Measurements from ENCODE around the gene ACTN3. TPM values are rescaled to one million over a fixed set of nuclear protein-coding genes. Genes with fewer than 3 reads are reported as not detected.

Gene ACTN3
- total RNA-seq, 1 donor from 2014 or later = 0.11 TPM

- H3K36me3 Mint-ChIP-seq (ENCODE audit: unreplicated experiment) = no peaks in the 10 kb centered on the region
- H3K4me3 Mint-ChIP-seq (ENCODE audit: unreplicated experiment) = no peak overlapping the region
- H3K9me3 Mint-ChIP-seq (ENCODE audit: unreplicated experiment) = no peaks in the 10 kb centered on the region
- no peak for DNase-seq (ENCODE audit: extremely low spot score, unreplicated experiment)
- TF ChIP-seq CTCF (IDR thresholded peaks at IDR 0.05) = no peak
- no peaks in the 10 kb centered on the region for H3K4me1 Mint-ChIP-seq (ENCODE audit: unreplicated experiment)
- H3K27ac Mint-ChIP-seq (ENCODE audit: unreplicated experiment) = no peak overlapping the region
- no peaks in the 10 kb centered on the region for H3K27me3 Mint-ChIP-seq (ENCODE audit: unreplicated experiment)
These were observed 9.4 kb downstream of the ACTN3 start for GRCh38 chr11:66556086-66556485.

GRCh38 chr11:66557733-66558326, 11.1 kb downstream of the ACTN3 start:
- Mint-ChIP-seq H3K36me3 (ENCODE audit: unreplicated experiment) (no peaks in the 10 kb centered on the region), H3K27me3 (ENCODE audit: unreplicated experiment) (no peaks in the 10 kb centered on the region), H3K4me1 (ENCODE audit: unreplicated experiment) (no peaks in the 10 kb centered on the region), H3K9me3 (ENCODE audit: unreplicated experiment) (no peaks in the 10 kb centered on the region), H3K27ac (ENCODE audit: unreplicated experiment) (no peak overlapping the region), H3K4me3 (ENCODE audit: unreplicated experiment) (no peak overlapping the region)
- TF ChIP-seq CTCF (IDR thresholded peaks at IDR 0.05) = no peak
- DNase-seq (ENCODE audit: extremely low spot score, unreplicated experiment) = no peak

DNA sequence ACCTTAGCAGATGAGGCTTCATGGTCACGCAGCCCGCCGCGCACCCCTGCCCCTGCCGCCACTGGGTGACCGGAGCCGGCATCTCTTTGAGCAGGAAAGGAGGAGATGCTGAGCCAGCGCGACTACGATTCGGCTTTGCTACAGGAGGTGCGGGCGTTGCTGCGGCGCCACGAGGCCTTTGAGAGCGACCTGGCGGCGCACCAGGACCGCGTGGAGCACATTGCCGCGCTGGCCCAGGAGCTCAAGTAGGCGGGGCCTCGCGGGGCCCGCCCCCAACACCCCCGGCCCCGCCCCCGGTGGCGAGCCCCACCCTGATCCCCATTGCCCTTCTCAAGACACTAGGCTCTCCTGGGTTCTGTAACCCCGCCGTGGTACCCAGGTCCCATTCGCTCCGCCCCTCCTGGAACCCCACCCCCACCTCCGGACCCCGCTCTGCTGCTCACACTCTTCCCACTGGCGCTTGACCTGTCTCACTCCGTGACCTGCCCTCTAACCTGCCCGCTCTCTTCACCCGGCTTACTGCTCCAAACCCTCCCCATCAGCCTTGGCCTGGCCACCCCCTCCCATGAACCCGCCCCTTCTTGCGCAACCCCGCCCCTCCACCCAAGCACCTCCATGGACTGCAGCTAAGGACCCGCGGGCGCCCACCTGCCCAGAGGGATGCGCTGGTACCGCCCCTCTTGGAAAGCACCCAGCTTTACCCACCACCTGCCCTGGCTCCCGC, 12.6 kb downstream of the ACTN3 start:
- no peak for DNase-seq (ENCODE audit: extremely low spot score, unreplicated experiment)

DNA sequence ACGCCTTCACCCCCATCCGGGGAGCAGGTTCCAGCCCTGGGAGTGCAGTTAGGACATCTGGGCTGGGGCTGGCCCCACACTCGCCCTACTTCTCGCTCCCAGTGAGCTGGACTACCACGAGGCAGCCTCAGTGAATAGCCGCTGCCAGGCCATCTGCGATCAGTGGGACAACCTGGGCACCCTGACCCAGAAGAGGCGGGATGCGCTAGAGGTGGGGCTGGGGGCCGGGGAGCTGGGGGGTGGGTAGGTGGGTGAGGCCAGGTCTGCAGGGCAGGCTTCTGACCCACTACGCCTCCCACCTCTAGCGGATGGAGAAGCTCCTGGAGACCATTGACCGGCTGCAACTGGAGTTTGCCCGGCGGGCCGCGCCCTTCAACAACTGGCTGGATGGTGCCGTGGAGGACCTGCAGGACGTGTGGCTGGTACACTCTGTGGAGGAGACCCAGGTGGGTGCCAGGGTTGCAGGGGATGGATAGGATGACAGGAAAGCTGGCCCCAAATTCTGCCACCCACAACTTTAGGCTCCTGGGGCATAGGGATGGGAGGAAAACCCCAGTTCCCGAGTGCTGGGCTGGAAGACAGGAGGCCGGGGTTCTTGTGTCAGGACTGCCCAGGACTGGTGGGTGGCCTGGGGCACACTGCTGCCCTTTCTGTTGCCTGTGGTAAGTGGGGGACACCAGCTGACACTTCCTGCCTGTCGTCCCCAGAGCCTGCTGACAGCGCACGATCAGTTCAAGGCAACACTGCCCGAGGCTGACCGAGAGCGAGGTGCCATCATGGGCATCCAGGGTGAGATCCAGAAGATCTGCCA, 13.4 kb downstream of the ACTN3 start:
- TF ChIP-seq CTCF (IDR thresholded peaks at IDR 0.05) = no peak
- H3K4me1 Mint-ChIP-seq (ENCODE audit: unreplicated experiment) = no peaks in the 10 kb centered on the region
- DNase-seq (ENCODE audit: extremely low spot score, unreplicated experiment) = no peak
- H3K36me3 Mint-ChIP-seq (ENCODE audit: unreplicated experiment) = no peaks in the 10 kb centered on the region
- no peaks in the 10 kb centered on the region for H3K27me3 Mint-ChIP-seq (ENCODE audit: unreplicated experiment)
- no peak overlapping the region for H3K4me3 Mint-ChIP-seq (ENCODE audit: unreplicated experiment)
- H3K9me3 Mint-ChIP-seq (ENCODE audit: unreplicated experiment) = no peaks in the 10 kb centered on the region
- H3K27ac Mint-ChIP-seq (ENCODE audit: unreplicated experiment) = no peak overlapping the region

More for the DNA sequence above, 12.6 kb downstream of the ACTN3 start:
- H3K9me3 Mint-ChIP-seq (ENCODE audit: unreplicated experiment) = no peaks in the 10 kb centered on the region
- no peak overlapping the region for H3K4me3 Mint-ChIP-seq (ENCODE audit: unreplicated experiment)
- no peaks in the 10 kb centered on the region for H3K36me3 Mint-ChIP-seq (ENCODE audit: unreplicated experiment)
- H3K27ac Mint-ChIP-seq (ENCODE audit: unreplicated experiment) = no peak overlapping the region
- no peaks in the 10 kb centered on the region for H3K4me1 Mint-ChIP-seq (ENCODE audit: unreplicated experiment)
- TF ChIP-seq CTCF (IDR thresholded peaks at IDR 0.05) = no peak
- H3K27me3 Mint-ChIP-seq (ENCODE audit: unreplicated experiment) = no peaks in the 10 kb centered on the region
